ENCODE results near the gene DPCD.
A peak's percentile ranks its signal among the peaks of the same experiment; 100 is the strongest.

DPCD gene

DNA sequence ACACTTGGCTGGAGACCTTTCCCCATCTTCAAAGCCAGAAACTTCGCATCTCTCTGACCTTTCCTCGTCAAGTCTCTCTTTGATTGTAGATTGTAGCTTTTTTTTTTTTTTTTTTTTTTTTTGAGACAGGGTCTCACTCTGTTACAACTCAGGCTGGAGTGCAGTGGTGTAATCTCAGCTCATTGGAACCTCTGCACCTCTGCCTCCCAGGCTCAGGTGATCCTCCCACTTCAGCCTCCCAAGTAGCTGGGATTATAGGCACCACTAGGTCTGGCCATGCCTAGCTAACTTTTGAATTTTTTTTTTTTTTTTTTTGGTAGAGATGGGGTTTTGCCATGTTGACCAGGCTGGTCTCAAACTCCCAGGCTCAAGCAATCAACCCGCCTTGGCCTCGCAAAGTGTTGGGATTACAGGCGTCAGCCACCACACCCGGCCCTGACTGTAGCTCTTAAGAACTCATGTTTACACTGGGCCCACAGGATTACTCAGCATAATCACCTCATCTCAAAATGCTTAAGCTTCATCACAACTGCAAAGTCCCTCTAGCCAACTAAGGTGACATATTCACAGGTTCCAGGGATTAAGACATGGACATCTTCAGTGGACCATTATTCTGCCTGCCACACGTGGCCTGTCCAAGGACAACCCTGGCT lies 11.8 kb upstream of the DPCD start:
- Histone ChIP-seq H3K27ac (ENCODE audit: poor library complexity, severe bottlenecking) (no peak overlapping the region), H3K27me3 (ENCODE audit: insufficient read depth, poor library complexity, severe bottlenecking) (no peaks in the 10 kb centered on the region), H3K4me1 (ENCODE audit: insufficient read depth, poor library complexity, severe bottlenecking) (no peaks in the 10 kb centered on the region), H3K36me3 (ENCODE audit: low read depth) (no peaks in the 10 kb centered on the region), H3K9me3 (ENCODE audit: severe bottlenecking) (no peaks in the 10 kb centered on the region), H3K4me3 (ENCODE audit: severe bottlenecking) (no peak overlapping the region)
- DNase-seq (ENCODE audit: low spot score) (no peak), ATAC-seq (ENCODE audit: low read depth) (no peak)
- TF ChIP-seq, protein P1, sequence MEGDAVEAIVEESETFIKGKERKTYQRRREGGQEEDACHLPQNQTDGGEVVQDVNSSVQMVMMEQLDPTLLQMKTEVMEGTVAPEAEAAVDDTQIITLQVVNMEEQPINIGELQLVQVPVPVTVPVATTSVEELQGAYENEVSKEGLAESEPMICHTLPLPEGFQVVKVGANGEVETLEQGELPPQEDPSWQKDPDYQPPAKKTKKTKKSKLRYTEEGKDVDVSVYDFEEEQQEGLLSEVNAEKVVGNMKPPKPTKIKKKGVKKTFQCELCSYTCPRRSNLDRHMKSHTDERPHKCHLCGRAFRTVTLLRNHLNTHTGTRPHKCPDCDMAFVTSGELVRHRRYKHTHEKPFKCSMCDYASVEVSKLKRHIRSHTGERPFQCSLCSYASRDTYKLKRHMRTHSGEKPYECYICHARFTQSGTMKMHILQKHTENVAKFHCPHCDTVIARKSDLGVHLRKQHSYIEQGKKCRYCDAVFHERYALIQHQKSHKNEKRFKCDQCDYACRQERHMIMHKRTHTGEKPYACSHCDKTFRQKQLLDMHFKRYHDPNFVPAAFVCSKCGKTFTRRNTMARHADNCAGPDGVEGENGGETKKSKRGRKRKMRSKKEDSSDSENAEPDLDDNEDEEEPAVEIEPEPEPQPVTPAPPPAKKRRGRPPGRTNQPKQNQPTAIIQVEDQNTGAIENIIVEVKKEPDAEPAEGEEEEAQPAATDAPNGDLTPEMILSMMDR (IDR thresholded peaks at IDR 0.05; ENCODE audit: poor library complexity, severe bottlenecking): no peak

DNA sequence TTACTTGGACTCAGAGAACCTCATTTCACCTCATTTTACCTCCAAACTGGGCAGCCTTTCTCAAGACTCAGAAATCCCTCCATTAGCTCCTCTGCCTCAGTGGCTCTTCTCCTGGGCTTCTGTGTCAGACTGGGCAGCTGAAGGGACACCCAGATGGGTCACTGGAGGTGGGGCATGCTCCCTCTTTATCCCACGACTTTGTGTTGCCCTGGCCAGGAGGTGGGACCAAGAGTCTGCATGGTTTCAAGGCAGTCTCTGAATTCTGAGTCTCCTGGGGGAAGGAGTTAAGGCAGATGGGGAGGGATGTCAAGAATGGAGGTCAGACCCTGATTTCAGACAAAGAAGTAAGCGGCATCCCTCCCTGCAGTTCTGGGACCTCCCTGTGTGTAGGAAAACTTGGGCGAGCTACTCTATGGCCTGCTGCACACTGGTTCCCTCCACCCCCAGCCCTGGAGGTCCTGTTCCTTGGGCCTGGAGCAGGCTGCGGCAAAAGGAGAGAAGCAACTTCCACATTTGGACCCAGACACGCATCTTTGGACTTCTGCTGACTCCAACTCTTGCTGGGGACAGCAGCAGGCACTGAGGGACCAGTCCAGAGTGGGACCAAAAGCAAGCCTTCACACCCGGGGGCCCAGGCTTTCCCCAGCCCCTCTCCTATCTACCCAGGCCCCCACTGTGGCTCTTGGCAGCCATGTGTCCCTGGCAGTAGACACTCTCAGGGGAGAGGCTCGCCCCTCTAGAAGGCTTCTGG lies 10.8 kb upstream of the DPCD start:
- H3K27me3 ChIP-seq (ENCODE audit: insufficient read depth, poor library complexity, severe bottlenecking): no peaks in the 10 kb centered on the region
- TF ChIP-seq, protein P1 (IDR thresholded peaks at IDR 0.05; ENCODE audit: poor library complexity, severe bottlenecking): no peak
- no peak for ATAC-seq (ENCODE audit: low read depth)
- H3K36me3 ChIP-seq (ENCODE audit: low read depth): peaks cover 6% of the 10 kb centered on the region; the same call in 1 of the 2 replicates
- no peak overlapping the region for H3K4me3 ChIP-seq (ENCODE audit: severe bottlenecking)
- no peak overlapping the region for H3K27ac ChIP-seq (ENCODE audit: poor library complexity, severe bottlenecking)
- DNase-seq (ENCODE audit: low spot score): no peak
- no peaks in the 10 kb centered on the region for H3K9me3 ChIP-seq (ENCODE audit: severe bottlenecking)
- no peaks in the 10 kb centered on the region for H3K4me1 ChIP-seq (ENCODE audit: insufficient read depth, poor library complexity, severe bottlenecking)

DNA sequence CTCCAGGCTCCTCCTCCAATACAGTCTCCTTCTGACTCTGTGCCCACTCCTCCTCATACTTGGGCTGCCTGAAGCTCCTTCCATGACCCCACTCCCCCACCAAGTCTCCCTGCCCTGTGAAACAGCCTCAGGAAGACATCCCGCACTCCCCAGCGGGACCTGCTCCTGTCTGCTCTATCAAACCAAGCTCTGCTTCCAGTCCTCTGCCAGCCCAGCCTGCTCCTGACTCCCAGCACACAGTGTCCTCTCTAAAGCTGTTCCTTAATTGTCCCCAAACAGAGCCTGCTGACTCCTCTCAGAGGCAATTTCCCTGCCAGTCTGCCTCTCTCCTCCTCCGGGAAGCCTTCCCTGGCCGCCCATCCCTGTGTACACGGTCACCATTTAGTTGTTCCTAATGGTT lies 9.9 kb upstream of the DPCD start:
- Histone ChIP-seq H3K9me3 (ENCODE audit: severe bottlenecking) (no peaks in the 10 kb centered on the region), H3K27ac (ENCODE audit: poor library complexity, severe bottlenecking) (no peak overlapping the region), H3K36me3 (ENCODE audit: low read depth) (peaks cover 6% of the 10 kb centered on the region; the same call in 1 of the 2 replicates), H3K4me1 (ENCODE audit: insufficient read depth, poor library complexity, severe bottlenecking) (no peaks in the 10 kb centered on the region), H3K27me3 (ENCODE audit: insufficient read depth, poor library complexity, severe bottlenecking) (no peaks in the 10 kb centered on the region), H3K4me3 (ENCODE audit: severe bottlenecking) (no peak overlapping the region)
- DNase-seq (ENCODE audit: low spot score) (no peak), ATAC-seq (ENCODE audit: low read depth) (no peak)
- TF ChIP-seq, protein P1 (IDR thresholded peaks at IDR 0.05; ENCODE audit: poor library complexity, severe bottlenecking): no peak

DNA sequence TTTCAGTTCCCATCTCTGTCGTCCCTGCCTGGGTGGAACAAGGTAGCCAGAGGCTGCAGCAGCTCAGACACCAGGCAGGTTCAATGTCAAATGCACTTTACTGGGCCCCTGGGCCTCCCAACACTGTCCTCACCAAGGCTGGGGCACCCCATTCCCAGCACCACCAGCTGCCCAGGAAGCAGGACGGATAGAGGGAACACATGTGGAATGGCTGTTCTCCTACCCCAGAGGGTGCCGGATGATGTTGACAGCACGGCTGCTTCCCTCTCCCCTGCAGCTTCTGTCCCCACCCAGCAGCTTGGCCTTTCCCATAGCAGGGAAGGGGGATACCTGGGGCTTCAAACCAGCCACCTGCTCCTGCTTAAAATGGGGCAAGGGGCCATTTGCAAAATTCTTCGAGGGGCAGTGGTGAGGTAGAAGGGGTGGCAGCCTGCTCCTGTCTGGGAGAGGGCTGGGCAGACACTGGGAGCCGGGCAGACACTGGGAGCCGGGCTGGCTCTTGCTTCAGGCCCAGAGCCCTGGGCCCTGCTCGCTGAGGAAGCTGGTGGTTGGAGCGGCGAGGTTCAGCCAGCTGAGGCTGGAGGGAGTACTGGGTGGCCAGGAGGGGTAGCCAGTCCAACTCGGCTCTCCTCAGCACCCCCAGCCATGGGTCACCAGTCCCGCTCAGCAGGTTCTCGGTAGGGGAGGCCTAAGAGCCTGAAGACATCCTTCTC lies 9.2 kb upstream of the DPCD start:
- Histone ChIP-seq H3K4me1 (ENCODE audit: insufficient read depth, poor library complexity, severe bottlenecking) (no peaks in the 10 kb centered on the region), H3K4me3 (ENCODE audit: severe bottlenecking) (no peak overlapping the region), H3K9me3 (ENCODE audit: severe bottlenecking) (no peaks in the 10 kb centered on the region), H3K36me3 (ENCODE audit: low read depth) (peaks cover 10% of the 10 kb centered on the region), H3K27me3 (ENCODE audit: insufficient read depth, poor library complexity, severe bottlenecking) (no peaks in the 10 kb centered on the region), H3K27ac (ENCODE audit: poor library complexity, severe bottlenecking) (no peak overlapping the region)
- no peak for ATAC-seq (ENCODE audit: low read depth)
- TF ChIP-seq, protein P1 (IDR thresholded peaks at IDR 0.05; ENCODE audit: poor library complexity, severe bottlenecking): no peak
- peak; percentile 52 for DNase-seq (ENCODE audit: low spot score)

Data from RWPE2 (cell line).